GM19328 (cell line): ENCODE data around the gene FGF14.

Experiments used
- ATAC-seq: cut with Tn5 transposase; IDR thresholded peaks from one replicate; pipeline ENCODE4 v1.9.1; 2021; ENCODE audit warnings: mild to moderate bottlenecking, moderate library complexity; ENCODE audit not compliant: unreplicated experiment

Gene FGF14

GRCh38 chr13:102260256-102260655, 141.6 kb downstream of the FGF14 start:
- no peak for ATAC-seq

GRCh38 chr13:102255409-102255808, 146.4 kb downstream of the FGF14 start:
- ATAC-seq = no peak

- no peak for ATAC-seq
Measured at GRCh38 chr13:102251817-102252216, 150.0 kb downstream of the FGF14 start.

- no peak for ATAC-seq
Measured at GRCh38 chr13:102250448-102250847, 151.4 kb downstream of the FGF14 start.

- no peak for ATAC-seq
Measured at GRCh38 chr13:102244607-102245227, 157.1 kb downstream of the FGF14 start.

- ATAC-seq = no peak
Measured at GRCh38 chr13:102240110-102240509, 161.7 kb downstream of the FGF14 start.

GRCh38 chr13:102237230-102237629, 164.6 kb downstream of the FGF14 start:
- ATAC-seq = no peak

GRCh38 chr13:102236830-102237229, 165.0 kb downstream of the FGF14 start:
- ATAC-seq = no peak

- no peak for ATAC-seq
Measured at GRCh38 chr13:102236341-102236740, 165.5 kb downstream of the FGF14 start.

- no peak for ATAC-seq
Measured at GRCh38 chr13:102235689-102236088, 166.2 kb downstream of the FGF14 start.

GRCh38 chr13:102234618-102235017, 167.2 kb downstream of the FGF14 start:
- no peak for ATAC-seq

GRCh38 chr13:102233566-102234208, 168.2 kb downstream of the FGF14 start:
- no peak for ATAC-seq

GRCh38 chr13:102231479-102231878, 170.4 kb downstream of the FGF14 start:
- no peak for ATAC-seq

- no peak for ATAC-seq
Measured at GRCh38 chr13:102227741-102228140, 174.1 kb downstream of the FGF14 start.

- ATAC-seq = no peak
Measured at GRCh38 chr13:102226591-102226990, 175.3 kb downstream of the FGF14 start.

- ATAC-seq = no peak
Measured at GRCh38 chr13:102225892-102226291, 176.0 kb downstream of the FGF14 start.

- ATAC-seq = no peak
Measured at GRCh38 chr13:102220681-102221228, 181.1 kb downstream of the FGF14 start.

- ATAC-seq = no peak
Measured at GRCh38 chr13:102214956-102215355, 186.9 kb downstream of the FGF14 start.

- ATAC-seq = no peak
Measured at GRCh38 chr13:102212729-102213128, 189.1 kb downstream of the FGF14 start.

GRCh38 chr13:102208347-102208746, 193.5 kb downstream of the FGF14 start:
- no peak for ATAC-seq

GRCh38 chr13:102207680-102208342, 194.0 kb downstream of the FGF14 start:
- ATAC-seq = no peak

- ATAC-seq = no peak
Measured at GRCh38 chr13:102203718-102204117, 198.1 kb downstream of the FGF14 start.
